HG03095 (cell line): ENCODE data around the gene CHRNA4.

ENCODE experiments used
- ATAC-seq: cut with Tn5 transposase; IDR thresholded peaks from one replicate; pipeline ENCODE4 v1.9.1; 2021; ENCODE audit warnings: moderate library complexity; ENCODE audit not compliant: unreplicated experiment

CHRNA4 gene

GRCh38 chr20:63364801-63365585, 3.8 kb upstream of the CHRNA4 start:
- no peak for ATAC-seq

GRCh38 chr20:63363981-63364561, 2.9 kb upstream of the CHRNA4 start:
- ATAC-seq: no peak

GRCh38 chr20:63363013-63363957, 2.1 kb upstream of the CHRNA4 start:
- no peak for ATAC-seq

- ATAC-seq: no peak
These were observed 1.4 kb upstream of the CHRNA4 start for GRCh38 chr20:63362436-63363009.

- no peak for ATAC-seq
These were observed 628 bp upstream of the CHRNA4 start for GRCh38 chr20:63361519-63362435.

- ATAC-seq: no peak
These were observed 956 bp downstream of the CHRNA4 start for GRCh38 chr20:63359937-63360849.

- ATAC-seq: no peak
These were observed 1.8 kb downstream of the CHRNA4 start for GRCh38 chr20:63359164-63359934.

- no peak for ATAC-seq
These were observed 2.9 kb downstream of the CHRNA4 start for GRCh38 chr20:63357921-63358905.

- ATAC-seq: no peak
These were observed 3.9 kb downstream of the CHRNA4 start for GRCh38 chr20:63356931-63357879.

- no peak for ATAC-seq
These were observed 4.6 kb downstream of the CHRNA4 start for GRCh38 chr20:63356511-63356910.

- ATAC-seq: no peak
These were observed 5.3 kb downstream of the CHRNA4 start for GRCh38 chr20:63355781-63356295.

GRCh38 chr20:63354636-63355350, 6.4 kb downstream of the CHRNA4 start:
- ATAC-seq: no peak

GRCh38 chr20:63352811-63353221, 8.3 kb downstream of the CHRNA4 start:
- ATAC-seq: no peak

- no peak for ATAC-seq
These were observed 9.1 kb downstream of the CHRNA4 start for GRCh38 chr20:63351811-63352591.
